SIG-M5 (cell line): ENCODE data around the gene VWA5A.
"Not testable (repeated sequence)": the region's sequence is repeated elsewhere in the genome, so short reads cannot be mapped to it uniquely, and the experiment has no call there.

ENCODE experiments used
- DNase-seq: peaks from one replicate; lab custom pipeline; 2025; lab: John Stamatoyannopoulos, UW

Gene VWA5A

GRCh38 chr11:124093330-124093729 lies 21.9 kb upstream of the VWA5A start:
- no peak for DNase-seq

- DNase-seq, result no peak
These were observed 20.5 kb upstream of the VWA5A start for GRCh38 chr11:124094731-124095130.

GRCh38 chr11:124096364-124096763 lies 18.9 kb upstream of the VWA5A start:
- DNase-seq, result no peak

- DNase-seq, result no peak
These were observed 17.1 kb upstream of the VWA5A start for GRCh38 chr11:124098141-124098540.

- peak; percentile 34 for DNase-seq
These were observed 13.5 kb upstream of the VWA5A start for GRCh38 chr11:124101737-124102136.

GRCh38 chr11:124108156-124108555 lies 7.1 kb upstream of the VWA5A start:
- no peak for DNase-seq

- no peak for DNase-seq
These were observed 5.9 kb upstream of the VWA5A start for GRCh38 chr11:124109377-124109776.

GRCh38 chr11:124110201-124110600 lies 5.0 kb upstream of the VWA5A start:
- no peak for DNase-seq

GRCh38 chr11:124113890-124114289 lies 1.4 kb upstream of the VWA5A start:
- no peak for DNase-seq

- DNase-seq, result no peak
These were observed 749 bp downstream of the VWA5A start for GRCh38 chr11:124115782-124116616.

- no peak for DNase-seq
These were observed 3.9 kb downstream of the VWA5A start for GRCh38 chr11:124119103-124119502.

GRCh38 chr11:124120891-124121290 lies 5.6 kb downstream of the VWA5A start:
- no peak for DNase-seq

GRCh38 chr11:124122123-124122522 lies 6.9 kb downstream of the VWA5A start:
- no peak for DNase-seq

- DNase-seq, result no peak
These were observed 8.4 kb downstream of the VWA5A start for GRCh38 chr11:124123622-124124021.

GRCh38 chr11:124127134-124127533 lies 11.9 kb downstream of the VWA5A start:
- DNase-seq, result not testable (repeated sequence)

- DNase-seq, result no peak
These were observed 27.8 kb downstream of the VWA5A start for GRCh38 chr11:124143034-124143433.

GRCh38 chr11:124147951-124148350 lies 32.7 kb downstream of the VWA5A start:
- DNase-seq, result no peak

- DNase-seq, result no peak
These were observed 35.4 kb downstream of the VWA5A start for GRCh38 chr11:124150684-124151083.

GRCh38 chr11:124152770-124153407 lies 37.6 kb downstream of the VWA5A start:
- DNase-seq, result no peak

- DNase-seq, result no peak
These were observed 38.6 kb downstream of the VWA5A start for GRCh38 chr11:124153821-124154220.

- no peak for DNase-seq
These were observed 44.2 kb downstream of the VWA5A start for GRCh38 chr11:124159481-124159880.

GRCh38 chr11:124160986-124161385 lies 45.7 kb downstream of the VWA5A start:
- DNase-seq, result no peak

GRCh38 chr11:124167826-124168231 lies 52.6 kb downstream of the VWA5A start:
- DNase-seq, result no peak

GRCh38 chr11:124168796-124169195 lies 53.5 kb downstream of the VWA5A start:
- DNase-seq, result no peak
